K562 treated with DMSO at 1 percent for 24 hours (cell line): Measurements from ENCODE around the gene MIGA2. TPM values are rescaled to one million over a fixed set of nuclear protein-coding genes. Genes with fewer than 3 reads are reported as not detected.

Experiments
- total RNA-seq: library from RNA; unstranded; fragments of 300-600 nt; gene quantifications from 2 replicates; pipeline ENCODE4 v1.2.3, GENCODE V29; 2022; ENCODE audit warnings: low read depth; ENCODE audit not compliant: insufficient read depth

Gene MIGA2
- total RNA-seq, result 26.6 and 38.2 TPM in 2 replicates

DNA sequence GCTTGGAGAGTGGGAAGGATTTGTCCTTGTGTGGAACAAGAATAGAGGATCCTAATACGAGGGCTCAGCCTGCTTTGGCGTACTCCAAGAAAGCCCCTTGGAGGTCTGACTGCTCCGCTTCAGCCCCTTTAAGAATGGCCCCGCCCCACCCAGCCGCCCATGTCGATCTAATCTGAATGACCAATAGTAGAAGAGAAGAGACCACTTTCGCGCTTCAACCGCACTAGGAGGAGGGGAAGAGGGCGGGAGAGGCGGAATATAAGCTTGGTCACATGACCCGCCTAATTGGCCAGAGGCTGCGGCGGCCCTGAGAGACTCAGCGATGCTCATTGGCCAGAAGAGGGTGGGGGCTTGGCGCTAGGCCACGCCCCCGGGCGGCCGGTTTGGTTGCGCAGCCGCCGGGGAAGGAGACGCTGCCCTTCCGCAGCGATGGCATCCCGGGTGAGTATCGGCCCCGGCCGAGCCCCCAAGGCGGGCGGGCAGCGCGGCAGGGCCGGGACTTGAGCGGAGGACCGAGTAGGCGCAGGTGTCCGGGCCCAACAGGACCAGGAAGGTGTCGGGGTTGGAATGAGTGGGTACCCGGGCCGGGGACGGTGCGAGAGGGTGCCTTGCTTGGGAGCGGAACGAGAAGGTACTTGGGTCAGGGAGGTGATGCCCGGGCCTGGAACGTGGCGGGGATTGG lies at the start of gene MIGA2:
TSS of gene MIGA2 (plus strand) at position 386 of the 682 bp plus-strand sequence. CDS start 3,969 bp downstream, outside the sequence.

GRCh38 chr9:129028192-129028966 lies 8.0 kb upstream of the MIGA2 start, which contains the start of gene SH3GLB2:
TSS of gene SH3GLB2 (minus strand) at chr9:129028331. CDS start at chr9:129028154, 177 bp downstream.

DNA sequence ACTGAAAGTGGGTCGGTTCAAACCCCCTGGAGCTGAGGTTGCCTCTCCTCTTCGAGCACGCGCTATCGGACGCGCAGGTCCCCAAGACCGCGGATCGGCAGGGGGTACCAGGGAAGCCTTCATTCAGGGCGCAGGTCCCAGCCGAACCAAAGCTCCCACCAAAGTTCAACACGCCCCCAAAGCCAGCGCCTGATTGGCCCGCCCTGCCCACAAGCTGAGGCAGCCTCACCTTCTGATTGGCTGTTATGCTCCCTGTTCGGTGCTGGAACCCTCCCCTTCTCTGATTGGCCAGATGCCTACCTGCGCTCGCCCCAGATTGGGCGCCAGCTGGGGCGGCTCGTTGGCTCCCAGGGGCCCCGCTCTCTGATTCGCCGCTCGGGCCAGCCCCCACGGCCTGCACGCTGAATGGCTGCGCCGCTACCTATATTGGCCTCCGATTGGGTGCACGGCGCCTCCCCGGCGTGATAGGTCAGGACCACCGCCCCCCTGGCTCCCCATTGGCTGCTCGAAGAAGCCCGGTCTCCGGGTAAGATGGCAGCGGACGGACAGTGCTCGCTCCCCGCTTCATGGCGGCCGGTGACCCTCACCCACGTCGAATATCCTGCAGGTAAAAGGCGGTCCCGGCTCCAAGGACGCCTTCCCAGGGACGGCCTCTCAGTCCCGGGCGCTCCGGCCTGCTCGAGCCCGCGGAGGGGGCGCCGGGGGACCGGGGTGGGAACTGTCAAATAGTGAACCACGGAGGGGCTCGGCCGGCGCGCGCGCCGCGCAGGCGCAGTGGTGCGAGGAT lies 44.4 kb downstream of the MIGA2 start, which contains the start of gene DOLPP1:
TSS of gene DOLPP1 (plus strand) at position 511 of the 787 bp plus-strand sequence. CDS start at position 532, 21 bp downstream.

GRCh38 chr9:129110740-129111527 lies 74.5 kb downstream of the MIGA2 start, which contains the start of the genes CRAT and PTPA:
TSS of gene CRAT (minus strand) at chr9:129110793. CDS start at chr9:129110509, 284 bp downstream.
TSS of gene PTPA (plus strand) at chr9:129111415. CDS start at chr9:129111601, 186 bp downstream.

Other genes with a start within 250 kb of the MIGA2 start
- gene TBC1D13, start 249.4 kb upstream of the MIGA2 start, total RNA-seq, result 48.1 and 49.2 TPM in 2 replicates
- gene ENDOG, start 218.1 kb upstream of the MIGA2 start, total RNA-seq, result 217 and 239 TPM in 2 replicates
- gene SPOUT1, start 206.8 kb upstream of the MIGA2 start, total RNA-seq, result 28.2 and 29.7 TPM in 2 replicates
- gene KYAT1, start 154.7 kb upstream of the MIGA2 start, total RNA-seq, result 18.6 and 23.8 TPM in 2 replicates
- gene LRRC8A, start 154.5 kb upstream of the MIGA2 start, total RNA-seq, result 41.7 and 44.5 TPM in 2 replicates
- gene PHYHD1, start 115.6 kb upstream of the MIGA2 start, total RNA-seq, result 0.73 and 0.95 TPM in 2 replicates
- 21.9 and 23.8 TPM in 2 replicates for gene DOLK, start 89.0 kb upstream of the MIGA2 start, total RNA-seq
- gene NUP188, start 88.9 kb upstream of the MIGA2 start, total RNA-seq, result 63.9 and 64.0 TPM in 2 replicates
- gene SH3GLB2, start 8.3 kb upstream of the MIGA2 start, total RNA-seq, result 78.8 and 86.0 TPM in 2 replicates
- gene DOLPP1, start 44.5 kb downstream of the MIGA2 start, total RNA-seq, result 22.2 and 23.3 TPM in 2 replicates
- gene CRAT, start 74.2 kb downstream of the MIGA2 start, total RNA-seq, result 35.0 and 37.3 TPM in 2 replicates
- 131 and 137 TPM in 2 replicates for gene PTPA, start 74.8 kb downstream of the MIGA2 start, total RNA-seq
- gene IER5L, start 141.6 kb downstream of the MIGA2 start, total RNA-seq, result 11.0 and 12.0 TPM in 2 replicates